Retinal pigment epithelial cell (primary cell): ENCODE measurements around the gene TMSB4X.

Source experiments
- DNase-seq: peaks from one replicate; pipeline ENCODE4 v3.0.0-alpha.2; 2010; ENCODE audit warnings: low read depth
- H3K4me3 ChIP-seq: 2 replicates; pipeline ENCODE4 v1.5.1; 2011; ENCODE audit warnings: mild to moderate bottlenecking, low read length, control low read depth, moderate library complexity
- TF ChIP-seq, protein P1 (sequence below): conservative IDR thresholded peaks from 2 replicates; pipeline ENCODE4 v1.5.1; 2011; ENCODE audit warnings: low read depth, low read length, control low read depth, inconsistent platforms

Gene TMSB4X

GRCh38 chrX:13008851-13009250 lies 33.9 kb downstream of the TMSB4X start:
- TF ChIP-seq, protein P1, sequence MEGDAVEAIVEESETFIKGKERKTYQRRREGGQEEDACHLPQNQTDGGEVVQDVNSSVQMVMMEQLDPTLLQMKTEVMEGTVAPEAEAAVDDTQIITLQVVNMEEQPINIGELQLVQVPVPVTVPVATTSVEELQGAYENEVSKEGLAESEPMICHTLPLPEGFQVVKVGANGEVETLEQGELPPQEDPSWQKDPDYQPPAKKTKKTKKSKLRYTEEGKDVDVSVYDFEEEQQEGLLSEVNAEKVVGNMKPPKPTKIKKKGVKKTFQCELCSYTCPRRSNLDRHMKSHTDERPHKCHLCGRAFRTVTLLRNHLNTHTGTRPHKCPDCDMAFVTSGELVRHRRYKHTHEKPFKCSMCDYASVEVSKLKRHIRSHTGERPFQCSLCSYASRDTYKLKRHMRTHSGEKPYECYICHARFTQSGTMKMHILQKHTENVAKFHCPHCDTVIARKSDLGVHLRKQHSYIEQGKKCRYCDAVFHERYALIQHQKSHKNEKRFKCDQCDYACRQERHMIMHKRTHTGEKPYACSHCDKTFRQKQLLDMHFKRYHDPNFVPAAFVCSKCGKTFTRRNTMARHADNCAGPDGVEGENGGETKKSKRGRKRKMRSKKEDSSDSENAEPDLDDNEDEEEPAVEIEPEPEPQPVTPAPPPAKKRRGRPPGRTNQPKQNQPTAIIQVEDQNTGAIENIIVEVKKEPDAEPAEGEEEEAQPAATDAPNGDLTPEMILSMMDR: no peak
- DNase-seq: no peak

GRCh38 chrX:13009273-13009672 lies 34.4 kb downstream of the TMSB4X start:
- DNase-seq: no peak

More at GRCh38 chrX:13008851-13009250, 33.9 kb downstream of the TMSB4X start:
- no peak overlapping the region for H3K4me3 ChIP-seq

DNA sequence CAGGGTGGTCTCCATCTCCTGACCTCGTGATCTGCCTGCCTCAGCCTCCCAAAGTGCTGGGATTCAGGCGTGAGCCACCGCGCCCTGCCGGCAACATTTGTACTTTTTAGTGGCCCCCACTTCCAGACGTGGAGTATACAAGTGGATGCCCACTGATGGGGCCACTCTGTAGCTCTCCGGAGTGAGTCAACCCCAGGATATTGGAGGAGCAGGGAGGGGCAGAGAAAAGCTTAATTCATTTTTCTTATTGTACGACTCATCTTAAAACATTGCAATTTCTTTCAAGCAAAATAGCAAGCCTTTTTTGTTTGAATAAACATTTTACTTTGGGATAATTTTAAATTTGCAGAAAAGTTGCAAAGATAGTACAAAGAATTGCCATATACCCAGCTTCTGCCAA lies 34.9 kb downstream of the TMSB4X start:
- H3K4me3 ChIP-seq: no peak overlapping the region
- TF ChIP-seq, protein P1: no peak
- no peak for DNase-seq

More at GRCh38 chrX:13009273-13009672, 34.4 kb downstream of the TMSB4X start:
- TF ChIP-seq, protein P1: no peak
- no peak overlapping the region for H3K4me3 ChIP-seq

GRCh38 chrX:13010546-13010945 lies 35.6 kb downstream of the TMSB4X start:
- H3K4me3 ChIP-seq: no peak overlapping the region
- DNase-seq: no peak
- TF ChIP-seq, protein P1: no peak

DNA sequence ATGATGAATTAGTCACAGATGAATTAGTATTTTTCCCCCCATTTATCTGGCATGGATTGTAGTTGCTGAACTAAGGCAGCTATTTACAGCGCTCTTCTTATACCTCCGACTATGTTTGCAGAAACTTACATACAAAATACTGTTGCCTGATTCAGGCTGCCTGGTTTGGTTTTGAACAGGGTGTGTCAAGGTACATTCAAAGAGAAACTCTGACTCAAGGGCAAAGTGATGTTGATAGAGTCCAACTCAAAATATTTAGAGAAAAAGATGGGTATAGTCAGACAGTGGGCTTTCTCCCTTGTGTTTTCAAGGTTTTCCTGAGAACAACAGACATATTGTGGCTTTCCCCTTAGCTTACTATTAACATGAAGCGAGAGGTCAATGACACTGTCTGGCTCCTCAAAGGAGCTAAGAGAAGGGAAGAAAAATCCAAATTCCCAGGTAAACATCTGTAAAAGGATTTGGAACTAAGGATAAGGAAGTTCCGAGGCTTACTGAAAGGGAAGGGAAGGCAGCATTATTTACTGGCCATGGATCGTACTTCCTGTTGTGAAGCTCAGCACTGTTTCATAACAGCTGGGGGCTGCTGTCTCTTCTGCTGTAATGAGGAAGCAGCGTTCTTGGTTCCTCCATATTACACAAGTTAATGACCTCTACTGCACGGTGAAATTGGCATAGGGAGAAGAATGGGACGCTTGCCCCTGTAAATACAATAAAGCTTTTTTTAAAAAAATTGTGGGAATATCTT lies 38.6 kb downstream of the TMSB4X start:
- TF ChIP-seq, protein P1: no peak
- H3K4me3 ChIP-seq: no peak overlapping the region
- DNase-seq: no peak

DNA sequence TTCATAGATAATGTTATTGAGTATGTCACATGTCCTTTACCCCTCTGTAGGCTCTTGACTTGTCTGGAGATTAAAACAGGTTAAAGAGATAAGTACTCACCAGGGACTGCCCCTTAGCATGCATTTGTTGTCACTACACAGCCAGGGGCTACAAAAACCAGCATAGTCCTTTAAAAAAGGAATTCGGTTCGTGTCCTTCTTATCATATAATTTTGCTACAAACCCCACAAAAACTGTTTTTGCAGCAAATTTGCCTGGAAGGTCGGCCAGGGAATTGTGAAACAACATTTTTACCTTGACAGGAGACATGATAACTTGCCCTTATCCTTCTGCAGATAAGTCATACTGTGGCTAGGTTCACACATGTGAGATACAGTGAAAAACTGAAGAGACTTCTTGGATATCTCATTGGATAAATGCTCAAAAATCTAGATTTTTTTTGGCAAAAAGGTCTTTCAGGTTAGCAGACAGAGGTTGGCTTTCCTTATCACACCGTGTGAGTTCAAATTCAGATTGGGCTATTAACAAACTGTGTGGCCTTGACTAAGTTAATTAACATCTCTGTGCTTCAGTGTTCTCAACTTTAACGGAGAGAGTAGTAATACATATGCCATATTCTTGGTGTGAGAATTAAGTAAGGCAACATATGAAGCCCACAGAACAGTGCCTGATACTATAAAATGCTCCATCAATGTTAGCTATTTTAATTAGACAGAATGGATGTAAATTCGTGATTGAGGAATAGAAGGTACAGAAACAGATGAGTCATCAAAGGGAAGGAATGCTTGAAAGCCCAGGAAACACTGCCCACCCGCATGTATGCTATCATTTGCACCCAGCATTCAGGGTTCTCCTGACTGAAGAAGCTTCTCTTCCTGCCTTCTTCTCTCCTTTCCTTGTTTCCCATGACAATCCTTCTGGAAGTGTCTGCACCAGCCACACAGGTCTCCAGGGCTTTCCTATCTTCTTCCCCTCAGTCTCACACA lies 39.5 kb downstream of the TMSB4X start:
- H3K4me3 ChIP-seq: no peak overlapping the region
- TF ChIP-seq, protein P1: no peak
- DNase-seq: no peak
